SK-N-SH treated with all-trans-retinoic acid at 6 μM for 48 hours (cell line): ENCODE measurements around the gene CHST2.

ENCODE experiments used
- ATAC-seq: fragments of 200-7000 bp; cut with Tn5 transposase; 3 replicates; pipeline ENCODE4 v1.9.1; 2020; ENCODE audit warnings: mild to moderate bottlenecking, moderate library complexity
- BACH2 ChIP-seq: fragments of 250-450 bp; sonication (Bioruptor Pico); IDR thresholded peaks from 2 replicates; pipeline ENCODE4 v1.9.0; 2021; ENCODE audit warnings: mild to moderate bottlenecking, borderline replicate concordance
- CSDC2 ChIP-seq: fragments of 250-450 bp; sonication (Bioruptor Pico); IDR thresholded peaks from 2 replicates; pipeline ENCODE4 v1.5.0; 2020; ENCODE audit warnings: mild to moderate bottlenecking, moderate library complexity
- ESRRG ChIP-seq: fragments of 250-450 bp; sonication (Bioruptor Pico); IDR thresholded peaks from 2 replicates; pipeline ENCODE4 v1.6.1; 2021; ENCODE audit warnings: mild to moderate bottlenecking
- GLIS3 ChIP-seq: fragments of 250-450 bp; sonication (Bioruptor Pico); IDR thresholded peaks from 2 replicates; pipeline ENCODE4 v1.5.0; 2020; ENCODE audit warnings: mild to moderate bottlenecking, moderate library complexity
- OSR1 ChIP-seq: fragments of 250-450 bp; sonication (Bioruptor Pico); IDR thresholded peaks from 2 replicates; pipeline ENCODE4 v1.8.0; 2022; ENCODE audit warnings: moderate library complexity, mild to moderate bottlenecking, inconsistent platforms
- PATZ1 ChIP-seq: fragments of 250-450 bp; sonication (Bioruptor Pico); IDR thresholded peaks from 2 replicates; pipeline ENCODE4 v1.8.0; 2020; ENCODE audit warnings: mild to moderate bottlenecking, moderate library complexity, borderline replicate concordance
- PPARA ChIP-seq: fragments of 250-450 bp; sonication (Bioruptor Pico); IDR thresholded peaks from 2 replicates; pipeline ENCODE4 v1.5.0; 2020; ENCODE audit warnings: mild to moderate bottlenecking, borderline replicate concordance
- RARB ChIP-seq: fragments of 250-450 bp; sonication (Bioruptor Pico); IDR thresholded peaks from 2 replicates; pipeline ENCODE4 v1.8.0; 2021; ENCODE audit warnings: mild to moderate bottlenecking, moderate library complexity
- SNAI2 ChIP-seq: fragments of 250-450 bp; sonication (Bioruptor Pico); IDR thresholded peaks from 2 replicates; pipeline ENCODE4 v1.5.0; 2020; ENCODE audit warnings: mild to moderate bottlenecking, moderate library complexity
- TCF4 ChIP-seq: fragments of 250-450 bp; sonication (Bioruptor Pico); IDR thresholded peaks from 2 replicates; pipeline ENCODE4 v1.8.0; 2021; ENCODE audit warnings: mild to moderate bottlenecking, moderate library complexity, borderline replicate concordance
- TOX ChIP-seq: fragments of 250-450 bp; sonication (Bioruptor Pico); IDR thresholded peaks from 2 replicates; pipeline ENCODE4 v1.8.0; 2021; ENCODE audit warnings: mild to moderate bottlenecking, moderate library complexity, borderline replicate concordance
- TSHZ2 ChIP-seq: fragments of 250-450 bp; sonication (Bioruptor Pico); IDR thresholded peaks from 2 replicates; pipeline ENCODE4 v1.5.0; 2020; ENCODE audit warnings: mild to moderate bottlenecking, moderate library complexity
- ZFP3 ChIP-seq: fragments of 250-450 bp; sonication (Bioruptor Pico); IDR thresholded peaks from 2 replicates; pipeline ENCODE4 v1.5.0; 2020; ENCODE audit warnings: mild to moderate bottlenecking, moderate library complexity
- ZFP30 ChIP-seq: fragments of 450-650 bp; formaldehyde crosslinking; IDR thresholded peaks from 2 replicates; pipeline ENCODE4 v1.5.0; 2022; ENCODE audit warnings: mild to moderate bottlenecking, moderate library complexity
- ZNF70 ChIP-seq: fragments of 450-650 bp; formaldehyde crosslinking; IDR thresholded peaks from 2 replicates; pipeline ENCODE4 v1.5.0; 2020; ENCODE audit warnings: mild to moderate bottlenecking, moderate library complexity
- ZNF8 ChIP-seq: fragments of 450-650 bp; formaldehyde crosslinking; IDR thresholded peaks from 2 replicates; pipeline ENCODE4 v1.5.0; 2020; ENCODE audit warnings: mild to moderate bottlenecking, moderate library complexity
- TF ChIP-seq, protein P1 (sequence below): fragments of 250-450 bp; sonication (Bioruptor Pico); IDR thresholded peaks from 2 replicates; pipeline ENCODE4 v1.5.1; 2021; ENCODE audit warnings: mild to moderate bottlenecking, moderate library complexity
- TF ChIP-seq, protein P2 (sequence below): fragments of 250-450 bp; sonication (Bioruptor Pico); IDR thresholded peaks from 2 replicates; pipeline ENCODE4 v1.8.0; 2021; ENCODE audit warnings: low read depth, mild to moderate bottlenecking, moderate library complexity, borderline replicate concordance
- TF ChIP-seq, protein P3 (sequence below): fragments of 250-450 bp; sonication (Bioruptor Pico); IDR thresholded peaks from 2 replicates; pipeline ENCODE4 v1.5.1; 2020; ENCODE audit warnings: low read depth, mild to moderate bottlenecking, moderate library complexity

Gene CHST2

DNA sequence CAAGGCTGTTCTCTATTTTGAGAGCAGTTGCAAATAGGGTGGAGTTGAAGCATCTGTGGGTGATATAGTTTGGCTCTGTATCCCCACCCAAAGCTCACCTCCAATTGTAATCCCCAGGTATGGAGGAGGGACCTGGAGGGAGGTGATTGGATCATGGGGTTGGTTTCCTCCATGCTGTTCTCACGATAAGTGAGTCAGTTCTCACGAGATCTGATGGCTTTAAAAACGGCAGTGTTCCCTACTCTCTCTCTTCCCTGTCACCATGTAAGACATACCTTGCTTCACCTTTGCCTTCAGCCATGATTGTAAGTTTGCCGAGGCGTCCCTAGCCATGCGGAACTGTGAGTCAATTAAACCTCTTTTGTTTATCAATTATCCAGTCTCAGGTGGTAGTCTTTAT, 21.0 kb downstream of the CHST2 start:
- ATAC-seq, result no peak
- TF ChIP-seq, protein P1, sequence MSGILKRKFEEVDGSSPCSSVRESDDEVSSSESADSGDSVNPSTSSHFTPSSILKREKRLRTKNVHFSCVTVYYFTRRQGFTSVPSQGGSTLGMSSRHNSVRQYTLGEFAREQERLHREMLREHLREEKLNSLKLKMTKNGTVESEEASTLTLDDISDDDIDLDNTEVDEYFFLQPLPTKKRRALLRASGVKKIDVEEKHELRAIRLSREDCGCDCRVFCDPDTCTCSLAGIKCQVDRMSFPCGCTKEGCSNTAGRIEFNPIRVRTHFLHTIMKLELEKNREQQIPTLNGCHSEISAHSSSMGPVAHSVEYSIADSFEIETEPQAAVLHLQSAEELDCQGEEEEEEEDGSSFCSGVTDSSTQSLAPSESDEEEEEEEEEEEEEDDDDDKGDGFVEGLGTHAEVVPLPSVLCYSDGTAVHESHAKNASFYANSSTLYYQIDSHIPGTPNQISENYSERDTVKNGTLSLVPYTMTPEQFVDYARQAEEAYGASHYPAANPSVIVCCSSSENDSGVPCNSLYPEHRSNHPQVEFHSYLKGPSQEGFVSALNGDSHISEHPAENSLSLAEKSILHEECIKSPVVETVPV (CRISPR knock-in tag), result no peak
- TF ChIP-seq, protein P2, sequence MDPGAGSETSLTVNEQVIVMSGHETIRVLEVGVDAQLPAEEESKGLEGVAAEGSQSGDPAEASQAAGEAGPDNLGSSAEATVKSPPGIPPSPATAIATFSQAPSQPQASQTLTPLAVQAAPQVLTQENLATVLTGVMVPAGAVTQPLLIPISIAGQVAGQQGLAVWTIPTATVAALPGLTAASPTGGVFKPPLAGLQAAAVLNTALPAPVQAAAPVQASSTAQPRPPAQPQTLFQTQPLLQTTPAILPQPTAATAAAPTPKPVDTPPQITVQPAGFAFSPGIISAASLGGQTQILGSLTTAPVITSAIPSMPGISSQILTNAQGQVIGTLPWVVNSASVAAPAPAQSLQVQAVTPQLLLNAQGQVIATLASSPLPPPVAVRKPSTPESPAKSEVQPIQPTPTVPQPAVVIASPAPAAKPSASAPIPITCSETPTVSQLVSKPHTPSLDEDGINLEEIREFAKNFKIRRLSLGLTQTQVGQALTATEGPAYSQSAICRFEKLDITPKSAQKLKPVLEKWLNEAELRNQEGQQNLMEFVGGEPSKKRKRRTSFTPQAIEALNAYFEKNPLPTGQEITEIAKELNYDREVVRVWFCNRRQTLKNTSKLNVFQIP, result no peak
- TF ChIP-seq, protein P3, sequence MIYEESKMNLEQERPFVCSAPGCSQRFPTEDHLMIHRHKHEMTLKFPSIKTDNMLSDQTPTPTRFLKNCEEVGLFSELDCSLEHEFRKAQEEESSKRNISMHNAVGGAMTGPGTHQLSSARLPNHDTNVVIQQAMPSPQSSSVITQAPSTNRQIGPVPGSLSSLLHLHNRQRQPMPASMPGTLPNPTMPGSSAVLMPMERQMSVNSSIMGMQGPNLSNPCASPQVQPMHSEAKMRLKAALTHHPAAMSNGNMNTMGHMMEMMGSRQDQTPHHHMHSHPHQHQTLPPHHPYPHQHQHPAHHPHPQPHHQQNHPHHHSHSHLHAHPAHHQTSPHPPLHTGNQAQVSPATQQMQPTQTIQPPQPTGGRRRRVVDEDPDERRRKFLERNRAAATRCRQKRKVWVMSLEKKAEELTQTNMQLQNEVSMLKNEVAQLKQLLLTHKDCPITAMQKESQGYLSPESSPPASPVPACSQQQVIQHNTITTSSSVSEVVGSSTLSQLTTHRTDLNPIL, result no peak

GRCh38 chr3:143142354-143142753, 22.8 kb downstream of the CHST2 start:
- ATAC-seq, result no peak

GRCh38 chr3:143145906-143146305, 26.3 kb downstream of the CHST2 start:
- no peak for ATAC-seq

More at GRCh38 chr3:143142354-143142753, 22.8 kb downstream of the CHST2 start:
- TF ChIP-seq ZFP3 (CRISPR knock-in tag), result no peak
- no peak for TF ChIP-seq RARB
- no peak for TF ChIP-seq ZNF70 (CRISPR knock-in tag)
- TF ChIP-seq CSDC2 (CRISPR knock-in tag), result no peak
- no peak for TF ChIP-seq SNAI2 (CRISPR knock-in tag)
- TF ChIP-seq, protein P2, result no peak
- TF ChIP-seq PATZ1, result no peak

DNA sequence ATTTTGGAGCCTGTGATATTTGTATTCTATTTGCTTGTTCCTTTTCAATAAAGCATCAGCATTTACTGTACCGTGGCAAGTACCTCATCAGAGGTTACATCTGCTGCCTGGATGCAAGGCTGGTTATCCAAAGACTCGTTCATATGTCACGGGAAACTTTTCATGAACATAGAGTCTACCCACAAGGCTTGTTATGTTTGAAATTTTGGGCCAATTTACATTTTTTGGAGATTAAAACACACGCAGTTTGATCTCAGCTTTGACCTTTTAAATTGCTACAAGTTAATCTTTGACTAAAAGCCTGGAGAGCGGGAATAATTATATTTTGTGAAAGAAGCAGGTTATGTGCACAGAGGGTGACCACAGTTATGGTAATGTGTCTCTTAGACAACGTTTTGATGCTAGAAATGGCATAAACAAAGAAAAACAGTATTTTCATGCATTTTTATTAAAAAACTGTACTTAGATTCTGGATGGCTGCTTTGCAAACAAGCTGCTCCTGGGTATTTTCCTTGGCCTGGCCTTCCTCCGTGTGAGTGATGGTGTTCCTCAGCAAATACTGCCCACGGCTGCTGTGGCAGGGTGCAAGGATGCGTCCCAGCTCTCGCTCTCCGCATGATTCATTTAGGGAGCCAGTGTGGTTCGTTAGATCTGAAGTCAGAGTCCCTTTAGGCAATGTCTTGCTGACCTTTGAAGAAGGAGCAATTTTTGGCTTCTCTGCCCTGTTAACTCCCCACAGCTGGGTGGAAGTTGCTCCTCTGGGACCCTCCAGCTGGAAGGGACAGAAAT, 27.1 kb downstream of the CHST2 start:
- no peak for TF ChIP-seq CSDC2 (CRISPR knock-in tag)
- no peak for TF ChIP-seq GLIS3
- ATAC-seq, result no peak

More at GRCh38 chr3:143145906-143146305, 26.3 kb downstream of the CHST2 start:
- no peak for TF ChIP-seq ESRRG
- TF ChIP-seq ZFP3 (CRISPR knock-in tag), result no peak
- no peak for TF ChIP-seq PATZ1
- TF ChIP-seq SNAI2 (CRISPR knock-in tag), result no peak
- no peak for TF ChIP-seq PPARA (CRISPR knock-in tag)

GRCh38 chr3:143147707-143148106, 28.1 kb downstream of the CHST2 start:
- ATAC-seq, result no peak
- TF ChIP-seq ZNF8 (CRISPR knock-in tag) (no peak), ZFP3 (CRISPR knock-in tag) (no peak), TOX (CRISPR knock-in tag) (no peak), GLIS3 (no peak), PATZ1 (no peak), TSHZ2 (CRISPR knock-in tag) (no peak), PPARA (CRISPR knock-in tag) (no peak), CSDC2 (CRISPR knock-in tag) (no peak), OSR1 (CRISPR knock-in tag) (no peak), BACH2 (CRISPR knock-in tag) (no peak), ZFP30 (CRISPR knock-in tag) (no peak), TCF4 (CRISPR knock-in tag) (no peak)
